ENCODE data around the gene ERBB4. TPM values are rescaled to one million over a fixed set of nuclear protein-coding genes. Genes with fewer than 3 reads are reported as not detected.

Gene ERBB4
- total RNA-seq, 1 experiment from 2014 or later, result 0.15 TPM

GRCh38 chr2:212133337-212133736, 405.3 kb downstream of the ERBB4 start:
- no peak for ATAC-seq
- H3K36me3 ChIP-seq (ENCODE audit: control insufficient read depth, insufficient read depth, low read length), result no peaks in the 10 kb centered on the region
- no peaks in the 10 kb centered on the region for H3K4me1 ChIP-seq (ENCODE audit: control insufficient read depth, insufficient read depth, low read length)
- intact Hi-C loops (cut with micrococcal nuclease; ENCODE audit: unreplicated experiment), result no loop called here
- no peak overlapping the region for H3K4me3 ChIP-seq (ENCODE audit: low read depth in 2 of 2, low read length in 2 of 2)
- no peaks in the 10 kb centered on the region for H3K9me3 ChIP-seq (ENCODE audit: control insufficient read depth, insufficient read depth, low read depth, low read length)
- ChIA-PET POLR2A (no interaction called here), CTCF (no interaction called here)
- H3K27me3 ChIP-seq (ENCODE audit: control insufficient read depth, insufficient read depth, low read length), result no peaks in the 10 kb centered on the region
- no peak for DNase-seq (ENCODE audit: low read depth, low spot score)
- TF ChIP-seq REST (IDR thresholded peaks at IDR 0.05; ENCODE audit: insufficient read depth in 1 of 2, low read depth in 2 of 2, low read length in 1 of 2) (no peak), POLR2AphosphoS5 (IDR thresholded peaks at IDR 0.05; ENCODE audit: low read depth, low read length) (no peak), CTCF (IDR thresholded peaks at IDR 0.05) (no peak), SIN3A (IDR thresholded peaks at IDR 0.05; ENCODE audit: borderline replicate concordance, insufficient read depth, low read depth, low read length) (no peak), TCF7L2 (IDR thresholded peaks at IDR 0.05; ENCODE audit: low read depth, low read length) (no peak)
- BruUV-seq (replicated peaks), result no TSS peak
- no peak overlapping the region for H3K27ac ChIP-seq (ENCODE audit: low read length)
- in situ Hi-C loops (cut with HindIII; ENCODE audit: low pct_unique_long_range_greater_than_20kb, low sequenced_read_pairs), result no loop called here

- no peaks in the 10 kb centered on the region for H3K36me3 ChIP-seq (ENCODE audit: control insufficient read depth, insufficient read depth, low read length)
- in situ Hi-C loops (cut with HindIII; ENCODE audit: low pct_unique_long_range_greater_than_20kb, low sequenced_read_pairs) (no loop called here), intact Hi-C loops (cut with micrococcal nuclease; ENCODE audit: unreplicated experiment) (no loop called here)
- no peak for DNase-seq (ENCODE audit: low read depth, low spot score)
- H3K27ac ChIP-seq (ENCODE audit: low read length), result no peak overlapping the region
- CTCF ChIA-PET, result no interaction called here
- TF ChIP-seq POLR2AphosphoS5 (IDR thresholded peaks at IDR 0.05; ENCODE audit: low read depth, low read length) (no peak), TCF7L2 (IDR thresholded peaks at IDR 0.05; ENCODE audit: low read depth, low read length) (no peak), SIN3A (IDR thresholded peaks at IDR 0.05; ENCODE audit: borderline replicate concordance, insufficient read depth, low read depth, low read length) (no peak), CTCF (IDR thresholded peaks at IDR 0.05) (no peak), REST (IDR thresholded peaks at IDR 0.05; ENCODE audit: insufficient read depth in 1 of 2, low read depth in 2 of 2, low read length in 1 of 2) (no peak)
- POLR2A ChIA-PET, result no interaction called here
- no peak; the same call in 1 of the 2 replicates for ATAC-seq
- H3K9me3 ChIP-seq (ENCODE audit: control insufficient read depth, insufficient read depth, low read depth, low read length), result no peaks in the 10 kb centered on the region
- H3K27me3 ChIP-seq (ENCODE audit: control insufficient read depth, insufficient read depth, low read length), result no peaks in the 10 kb centered on the region
- no TSS peak for BruUV-seq (replicated peaks)
- H3K4me3 ChIP-seq (ENCODE audit: low read depth in 2 of 2, low read length in 2 of 2), result no peak overlapping the region; a peak in 1 of 4 replicates
- no peaks in the 10 kb centered on the region for H3K4me1 ChIP-seq (ENCODE audit: control insufficient read depth, insufficient read depth, low read length)
These were observed 414.0 kb downstream of the ERBB4 start for GRCh38 chr2:212124598-212124997.
